Sigmoid colon (tissue), 7 donors: ENCODE results near the gene ICE2. TPM values are rescaled to one million over a fixed set of nuclear protein-coding genes. Genes with fewer than 3 reads are reported as not detected.

ENCODE experiments used
- DNase-seq: peaks from one replicate; pipeline ENCODE4 v3.0.0-alpha.2; 2019
- H3K27ac ChIP-seq, 4 donors: fragments of 200-600 bp; sonication (generic); one replicate each; pipeline ENCODE4 v1.5.1; 2016 to 2019; ENCODE audit warnings: mild to moderate bottlenecking in 1 of 4
- H3K27me3 ChIP-seq, 3 donors: fragments of 200-600 bp; sonication (generic); one replicate each; pipeline ENCODE4 v1.5.1; 2019; ENCODE audit warnings: mild to moderate bottlenecking in 1 of 3
- H3K36me3 ChIP-seq, 4 donors: fragments of 200-600 bp; sonication (generic); one replicate each; pipeline ENCODE4 v1.5.1; 2016 to 2019
- H3K4me1 ChIP-seq, 4 donors: fragments of 200-600 bp; sonication (generic); one replicate each; pipeline ENCODE4 v1.5.1; 2017 to 2019
- H3K4me3 ChIP-seq, 4 donors: fragments of 200-600 bp; sonication (generic); one replicate each; pipeline ENCODE4 v1.5.1; 2017 to 2019; ENCODE audit warnings: mild to moderate bottlenecking in 2 of 4, moderate library complexity in 1 of 4
- H3K9me3 ChIP-seq, 4 donors: fragments of 200-600 bp in 3 of 4; sonication (generic) in 3 of 4; one replicate each; pipeline versions ENCODE4 v1.5.1 to v1.6.1; 2013 to 2019
- CTCF ChIP-seq, 4 experiments: fragments of 450-650 bp in 3 of 4; fragments of 200-600 bp in 1 of 4; IDR thresholded peaks; one replicate each; pipeline ENCODE4 v1.5.1; 2016 to 2019; ENCODE audit warnings: antibody characterized with exemption in 4 of 4, mild to moderate bottlenecking in 3 of 4, moderate library complexity in 2 of 4
- EP300 ChIP-seq, 4 donors: sonication (generic); formaldehyde crosslinking; IDR thresholded peaks; one replicate each; pipeline ENCODE4 v1.6.1; 2017; ENCODE audit warnings: antibody characterized with exemption in 4 of 4
- POLR2A ChIP-seq, 2 donors: fragments of 450-650 bp; IDR thresholded peaks; one replicate each; pipeline ENCODE4 v1.6.1; 2016; ENCODE audit warnings: antibody characterized with exemption in 2 of 2, mild to moderate bottlenecking in 2 of 2, moderate library complexity in 2 of 2
- POLR2AphosphoS5 ChIP-seq, 4 donors: sonication (generic); formaldehyde crosslinking; IDR thresholded peaks; one replicate each; pipeline ENCODE4 v1.6.1; 2017; ENCODE audit warnings: antibody characterized with exemption in 4 of 4
- WGBS, 2 donors: extraction: QIAGEN DNeasy Blood & Tissue Kit; methylation state at CpG; one replicate each; pipeline ENCODE4 v1.1.7; 2013; 5-methylcytosine and 5-hydroxymethylcytosine counted together
- intact Hi-C: fragments of 100-400 bp; cut with DNase I; formaldehyde crosslinking; loops from one replicate; pipeline ENCODE4 v1.15.1; 2023
- polyA plus RNA-seq, 3 donors: library from polyadenylated mRNA; stranded (reverse); fragments of 200-250 nt; gene quantifications; one replicate each; pipeline ENCODE4 v1.2.3, GENCODE V29; 2013
- small RNA-seq, 3 donors: library from RNA; depleted of rRNA; stranded (forward); fragments of <200 nt; gene quantifications; one replicate each; pipeline ENCODE3, GENCODE V24; 2016
- total RNA-seq, 4 donors: library from RNA; depleted of rRNA; stranded (reverse); fragments of >200 nt; gene quantifications; one replicate each; pipeline ENCODE4 v1.1.0, GENCODE V29; 2016
- donor health status: healthy with polysubstance abuse.
- donor health status: Bipolar disorder and iron deficiency.
- donor health status: healthy.

ICE2 gene
- total and polyA plus RNA-seq, 7 donors: 4.6 to 40.3 (median 30.0) TPM

GRCh38 chr15:60371175-60372051, 107.5 kb downstream of the ICE2 start:
- TF ChIP-seq EP300 (IDR thresholded peaks at IDR 0.05): peak in 1 of 4 donors; percentile 56
- TF ChIP-seq POLR2A (IDR thresholded peaks at IDR 0.05): no peak
- TF ChIP-seq POLR2AphosphoS5 (IDR thresholded peaks at IDR 0.05): peak; percentile 68 to 88 (median 78)
- TF ChIP-seq CTCF (IDR thresholded peaks at IDR 0.05): no peak
- Histone ChIP-seq H3K4me1 (peaks cover 0 to 60% (median 57%) of the 10 kb centered on the region in 4 donors), H3K27ac (peak overlapping the region; percentile 67 to 84 (median 73)), H3K27me3 (no peaks in the 10 kb centered on the region), H3K9me3 (no peaks in the 10 kb centered on the region), H3K4me3 (no peak overlapping the region), H3K36me3 (peaks cover 0 to 2% (median under 1%) of the 10 kb centered on the region in 4 donors)
- intact Hi-C loops: loop anchor here (2.0 kb wide), 1 partner anchor 19 kb away; no protein-coding TSS in a partner anchor
- 27 to 57% methylated on average over 20 of the region's 20 CpGs for WGBS, 2 donors
- peak; percentile 91 for DNase-seq

- no peaks in the 10 kb centered on the region for H3K36me3 ChIP-seq
- no peaks in the 10 kb centered on the region for H3K9me3 ChIP-seq
- intact Hi-C loops: loop anchor here (2.0 kb wide), 1 partner anchor 20 kb away; no protein-coding TSS in a partner anchor
- TF ChIP-seq POLR2A (IDR thresholded peaks at IDR 0.05): no peak
- no peak for TF ChIP-seq EP300 (IDR thresholded peaks at IDR 0.05)
- no peak for TF ChIP-seq CTCF (IDR thresholded peaks at IDR 0.05)
- TF ChIP-seq POLR2AphosphoS5 (IDR thresholded peaks at IDR 0.05): no peak
- no peak for DNase-seq
- H3K4me3 ChIP-seq: no peak overlapping the region
- H3K27ac ChIP-seq: peak overlapping the region; percentile 67 to 84 (median 73)
- 19 to 57% methylated on average over 1 of the region's 1 CpG for WGBS, 2 donors
- no peaks in the 10 kb centered on the region for H3K27me3 ChIP-seq
- H3K4me1 ChIP-seq: peaks cover 0 to 60% (median 56%) of the 10 kb centered on the region in 4 donors
These were observed 108.1 kb downstream of the ICE2 start for GRCh38 chr15:60370869-60371136.

GRCh38 chr15:60370105-60370868, 108.7 kb downstream of the ICE2 start:
- H3K27ac ChIP-seq: peak overlapping the region; percentile 67 to 84 (median 73)
- peaks cover 0 to 57% (median 51%) of the 10 kb centered on the region in 4 donors for H3K4me1 ChIP-seq
- no peak for DNase-seq
- H3K9me3 ChIP-seq: no peaks in the 10 kb centered on the region
- H3K36me3 ChIP-seq: no peaks in the 10 kb centered on the region
- TF ChIP-seq POLR2AphosphoS5 (IDR thresholded peaks at IDR 0.05) (peak in 2 of 4 donors; percentile 41 to 47), CTCF (IDR thresholded peaks at IDR 0.05) (no peak), EP300 (IDR thresholded peaks at IDR 0.05) (no peak), POLR2A (IDR thresholded peaks at IDR 0.05) (no peak)
- H3K4me3 ChIP-seq: no peak overlapping the region
- 65 to 75% methylated on average over 9 of the region's 9 CpGs for WGBS, 2 donors
- intact Hi-C loops: loop anchor here (2.0 kb wide), 1 partner anchor 21 kb away; no protein-coding TSS in a partner anchor
- H3K27me3 ChIP-seq: no peaks in the 10 kb centered on the region

- DNase-seq: no peak
- Histone ChIP-seq H3K4me1 (peaks cover 0 to 51% (median 45%) of the 10 kb centered on the region in 4 donors), H3K36me3 (no peaks in the 10 kb centered on the region), H3K9me3 (no peaks in the 10 kb centered on the region), H3K4me3 (no peak overlapping the region), H3K27ac (peak overlapping the region in 3 of 4 donors; percentile 16 to 84 (median 78)), H3K27me3 (no peaks in the 10 kb centered on the region)
- intact Hi-C loops: loop anchor here (2.0 kb wide), 1 partner anchor 21 kb away; no protein-coding TSS in a partner anchor
- 88 to 94% methylated on average over 5 of the region's 5 CpGs for WGBS, 2 donors
- TF ChIP-seq CTCF (IDR thresholded peaks at IDR 0.05) (no peak), EP300 (IDR thresholded peaks at IDR 0.05) (no peak), POLR2AphosphoS5 (IDR thresholded peaks at IDR 0.05) (no peak), POLR2A (IDR thresholded peaks at IDR 0.05) (no peak)
These were observed 109.2 kb downstream of the ICE2 start for GRCh38 chr15:60369696-60370095.

Small RNA genes lying within 50 kb of the gene (small RNA-seq; reads per million reads assigned to genes)
- gene AC087385.3: 0 reads per million in 3 donors

Other genes starting within 250 kb of the ICE2 start
- 100 to 1,000 TPM; 157 to 366 (median 214) TPM for gene ANXA2, start 81.2 kb downstream of the ICE2 start, total RNA-seq
- gene ANXA2, start 81.2 kb downstream of the ICE2 start, polyA plus RNA-seq: 1,000 to 10,000 TPM in 2 of 3 donors, 100 to 1,000 TPM in 1; 900 to 3,307 (median 1,912) TPM